ENCODE results near the gene MRPL40.
A peak's percentile ranks its signal among the peaks of the same experiment; 100 is the strongest.

Gene MRPL40

GRCh38 chr22:19432133-19432851 is at the start of gene MRPL40 (continued):
- TF ChIP-seq ZBTB1 (tag by site-specific recombination; IDR thresholded peaks at IDR 0.05) (no peak; the same call in 1 of the 2 replicates), ZFHX2 (tag by site-specific recombination; conservative IDR thresholded peaks at IDR 0.05) (peak; percentile 97), ZNF169 (tag by site-specific recombination; IDR thresholded peaks at IDR 0.05) (no peak), ZNF660 (tag by site-specific recombination; IDR thresholded peaks at IDR 0.05) (peak; percentile 89), ZNF530 (tag by site-specific recombination; IDR thresholded peaks at IDR 0.05; ENCODE audit: low read depth) (no peak), ZNF266 (tag by site-specific recombination; IDR thresholded peaks at IDR 0.05; ENCODE audit: low read depth) (no peak), ZNF132 (tag by site-specific recombination; IDR thresholded peaks at IDR 0.05; ENCODE audit: borderline replicate concordance) (no peak), SCRT1 (tag by site-specific recombination; IDR thresholded peaks at IDR 0.05; ENCODE audit: borderline replicate concordance) (no peak), SETDB1 (IDR thresholded peaks at IDR 0.05; ENCODE audit: insufficient read length, low read length) (no peak), ZNF664 (tag by site-specific recombination; IDR thresholded peaks at IDR 0.05) (no peak), KLF9 (tag by site-specific recombination; IDR thresholded peaks at IDR 0.05; ENCODE audit: low read depth) (peak; percentile 93), ZBTB8A (tag by site-specific recombination; IDR thresholded peaks at IDR 0.05) (peak; percentile 99), BCL6B (tag by site-specific recombination; IDR thresholded peaks at IDR 0.05) (no peak), ZNF571 (tag by site-specific recombination; IDR thresholded peaks at IDR 0.05) (no peak), YY2 (tag by site-specific recombination; IDR thresholded peaks at IDR 0.05) (peak; percentile 93), ZBTB49 (tag by site-specific recombination; IDR thresholded peaks at IDR 0.05; ENCODE audit: low read depth) (no peak), ZNF146 (tag by site-specific recombination; IDR thresholded peaks at IDR 0.05) (0 out of 2 replicates have a peak, but pooled peaks have one; percentile 23), KLF16 (tag by site-specific recombination; IDR thresholded peaks at IDR 0.05) (peak; percentile 98), EGR2 (tag by site-specific recombination; IDR thresholded peaks at IDR 0.05; ENCODE audit: low read depth) (peak; percentile 94), ZNF202 (tag by site-specific recombination; IDR thresholded peaks at IDR 0.05; ENCODE audit: borderline replicate concordance) (no peak), SP3 (tag by site-specific recombination; IDR thresholded peaks at IDR 0.05) (peak; percentile 89), ZNF544 (tag by site-specific recombination; IDR thresholded peaks at IDR 0.05) (no peak), ZNF677 (tag by site-specific recombination; IDR thresholded peaks at IDR 0.05) (peak; percentile 3; the same call in 1 of the 2 replicates), HOXD13 (CRISPR knock-in tag; IDR thresholded peaks at IDR 0.05; ENCODE audit: borderline replicate concordance) (no peak), PRDM4 (tag by site-specific recombination; IDR thresholded peaks at IDR 0.05) (no peak; the same call in 1 of the 2 replicates), ZNF391 (tag by site-specific recombination; IDR thresholded peaks at IDR 0.05; ENCODE audit: borderline replicate concordance, low read depth) (no peak; the same call in 1 of the 2 replicates), ZNF350 (tag by site-specific recombination; IDR thresholded peaks at IDR 0.05) (no peak), MYNN (tag by site-specific recombination; IDR thresholded peaks at IDR 0.05; ENCODE audit: borderline replicate concordance) (peak; percentile 85), ZNF23 (tag by site-specific recombination; IDR thresholded peaks at IDR 0.05; ENCODE audit: borderline replicate concordance) (no peak)
- TF ChIP-seq, protein P1, sequence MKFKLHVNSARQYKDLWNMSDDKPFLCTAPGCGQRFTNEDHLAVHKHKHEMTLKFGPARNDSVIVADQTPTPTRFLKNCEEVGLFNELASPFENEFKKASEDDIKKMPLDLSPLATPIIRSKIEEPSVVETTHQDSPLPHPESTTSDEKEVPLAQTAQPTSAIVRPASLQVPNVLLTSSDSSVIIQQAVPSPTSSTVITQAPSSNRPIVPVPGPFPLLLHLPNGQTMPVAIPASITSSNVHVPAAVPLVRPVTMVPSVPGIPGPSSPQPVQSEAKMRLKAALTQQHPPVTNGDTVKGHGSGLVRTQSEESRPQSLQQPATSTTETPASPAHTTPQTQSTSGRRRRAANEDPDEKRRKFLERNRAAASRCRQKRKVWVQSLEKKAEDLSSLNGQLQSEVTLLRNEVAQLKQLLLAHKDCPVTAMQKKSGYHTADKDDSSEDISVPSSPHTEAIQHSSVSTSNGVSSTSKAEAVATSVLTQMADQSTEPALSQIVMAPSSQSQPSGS (tag by site-specific recombination; IDR thresholded peaks at IDR 0.05; ENCODE audit: low read depth) = no peak
- TF ChIP-seq, protein P2, sequence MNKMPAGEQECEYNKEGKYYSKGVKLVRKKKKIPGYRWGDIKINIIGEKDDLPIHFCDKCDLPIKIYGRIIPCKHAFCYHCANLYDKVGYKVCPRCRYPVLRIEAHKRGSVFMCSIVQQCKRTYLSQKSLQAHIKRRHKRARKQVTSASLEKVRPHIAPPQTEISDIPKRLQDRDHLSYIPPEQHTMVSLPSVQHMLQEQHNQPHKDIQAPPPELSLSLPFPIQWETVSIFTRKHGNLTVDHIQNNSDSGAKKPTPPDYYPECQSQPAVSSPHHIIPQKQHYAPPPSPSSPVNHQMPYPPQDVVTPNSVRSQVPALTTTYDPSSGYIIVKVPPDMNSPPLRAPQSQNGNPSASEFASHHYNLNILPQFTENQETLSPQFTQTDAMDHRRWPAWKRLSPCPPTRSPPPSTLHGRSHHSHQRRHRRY (tag by site-specific recombination; IDR thresholded peaks at IDR 0.05) = no peak; the same call in 1 of the 2 replicates
